ENCODE data around the gene MACO1.
"Not testable (repeated sequence)": the region's sequence is repeated elsewhere in the genome, so short reads cannot be mapped to it uniquely, and the experiment has no call there.

MACO1 gene, protein sequence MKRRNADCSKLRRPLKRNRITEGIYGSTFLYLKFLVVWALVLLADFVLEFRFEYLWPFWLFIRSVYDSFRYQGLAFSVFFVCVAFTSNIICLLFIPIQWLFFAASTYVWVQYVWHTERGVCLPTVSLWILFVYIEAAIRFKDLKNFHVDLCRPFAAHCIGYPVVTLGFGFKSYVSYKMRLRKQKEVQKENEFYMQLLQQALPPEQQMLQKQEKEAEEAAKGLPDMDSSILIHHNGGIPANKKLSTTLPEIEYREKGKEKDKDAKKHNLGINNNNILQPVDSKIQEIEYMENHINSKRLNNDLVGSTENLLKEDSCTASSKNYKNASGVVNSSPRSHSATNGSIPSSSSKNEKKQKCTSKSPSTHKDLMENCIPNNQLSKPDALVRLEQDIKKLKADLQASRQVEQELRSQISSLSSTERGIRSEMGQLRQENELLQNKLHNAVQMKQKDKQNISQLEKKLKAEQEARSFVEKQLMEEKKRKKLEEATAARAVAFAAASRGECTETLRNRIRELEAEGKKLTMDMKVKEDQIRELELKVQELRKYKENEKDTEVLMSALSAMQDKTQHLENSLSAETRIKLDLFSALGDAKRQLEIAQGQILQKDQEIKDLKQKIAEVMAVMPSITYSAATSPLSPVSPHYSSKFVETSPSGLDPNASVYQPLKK

DNA sequence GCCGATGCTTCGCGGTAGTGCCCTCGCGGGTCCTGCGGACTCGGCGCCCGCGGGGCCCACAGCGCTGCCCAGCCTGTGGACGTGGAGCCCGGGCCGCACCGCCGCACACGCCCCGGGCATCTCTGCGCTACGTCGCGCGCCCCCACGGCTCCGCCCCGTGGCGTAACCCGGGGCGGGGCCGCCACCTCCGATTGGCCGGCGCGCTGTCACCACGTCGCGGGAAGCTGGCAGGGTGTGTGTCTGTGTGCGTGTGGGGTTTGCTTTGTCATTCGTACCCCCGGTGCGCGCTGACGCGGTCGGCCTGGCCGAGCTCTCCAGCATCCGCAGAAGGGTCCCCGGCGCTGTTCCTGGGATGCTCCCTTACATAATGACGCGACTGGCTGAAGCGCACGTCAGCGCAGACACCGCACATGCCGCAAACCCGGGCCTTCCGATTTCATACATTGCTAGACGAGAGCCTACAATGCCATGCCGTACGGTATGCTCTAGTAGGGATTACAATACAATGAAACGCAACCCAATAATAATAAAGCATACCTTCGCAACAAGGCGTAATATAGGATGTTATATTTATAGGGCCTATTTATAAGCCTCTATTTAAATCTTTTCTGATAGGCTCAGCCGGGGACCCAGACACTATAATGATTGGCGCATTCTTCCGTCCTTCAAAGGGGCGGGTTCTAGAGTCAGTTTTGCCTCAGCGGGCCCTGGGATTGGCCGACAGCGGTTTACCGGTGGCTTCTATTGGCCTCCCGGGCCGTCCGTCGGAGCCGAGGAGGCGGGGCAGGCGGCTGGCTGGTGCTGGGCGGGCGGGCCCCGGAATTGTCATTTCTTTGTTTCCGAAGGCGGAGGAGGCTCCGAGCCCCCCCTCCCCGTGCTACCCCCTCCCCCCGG lies at the start of gene MACO1:
Gene MACO1 (plus strand): TSS at position 825 of the 894 bp plus-strand sequence. CDS start 202 bp downstream, outside the sequence.
- FAIRE-seq (peak; percentile 87), DNase-seq (ENCODE audit: low spot score) (peak; percentile 87)

DNA sequence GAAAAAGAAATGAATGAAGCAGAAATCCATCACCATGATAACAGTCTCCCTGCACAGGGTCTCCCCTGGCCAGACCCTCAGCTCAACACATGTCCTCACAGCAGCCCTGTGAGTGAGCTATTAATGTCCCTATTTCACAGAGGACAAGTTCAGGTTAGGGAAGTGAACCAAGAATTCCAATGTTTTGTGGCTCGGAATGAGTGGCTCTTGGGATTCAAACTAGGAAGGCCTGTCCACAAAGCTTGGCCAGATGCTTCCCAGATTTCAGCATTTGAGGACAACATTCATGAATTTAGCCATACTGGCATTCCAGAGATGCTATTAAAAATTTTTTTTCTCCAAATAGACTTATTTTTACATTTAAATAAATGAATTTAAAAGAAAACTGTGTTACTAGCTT lies 48.2 kb upstream of the MACO1 start:
- not testable (repeated sequence) for DNase-seq (ENCODE audit: low spot score); FAIRE-seq

DNA sequence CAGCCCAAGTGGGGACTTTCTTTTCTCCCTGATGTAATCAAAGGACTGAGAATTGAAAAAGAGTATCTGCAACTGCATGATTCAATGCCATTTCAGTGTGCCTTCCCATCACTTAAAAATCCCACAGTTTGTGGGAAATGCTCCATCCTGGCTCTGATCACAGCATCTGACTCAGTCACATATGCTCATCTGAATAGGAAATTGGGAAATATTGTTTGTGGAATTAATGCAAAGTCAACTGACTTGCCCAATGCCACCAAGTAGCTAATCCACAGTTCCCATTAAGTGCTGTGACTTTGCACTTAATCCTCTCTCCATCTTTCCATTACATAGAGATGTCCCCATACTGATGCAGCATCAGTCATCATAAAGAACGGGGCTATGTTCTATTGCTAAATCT lies 47.6 kb upstream of the MACO1 start:
- FAIRE-seq: not testable (repeated sequence)

DNA sequence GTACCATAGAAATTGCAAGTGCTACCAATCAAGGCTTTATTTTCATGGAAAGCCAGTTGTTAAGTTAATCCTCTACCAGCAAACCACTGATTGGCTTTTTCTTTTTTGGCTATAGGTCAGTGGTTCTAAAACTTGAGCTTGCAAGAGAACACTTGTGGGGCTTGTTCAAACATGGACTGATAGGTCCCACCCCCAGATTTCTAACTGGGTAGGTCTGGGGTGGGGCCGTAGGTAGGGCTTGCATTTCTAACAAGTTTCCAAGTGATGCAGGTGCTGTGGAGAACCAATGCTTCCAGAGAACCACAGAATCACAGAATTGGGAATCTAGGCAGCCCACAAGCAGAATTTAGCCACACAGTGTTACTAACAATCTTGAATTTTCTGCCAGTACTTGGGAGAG lies 46.8 kb upstream of the MACO1 start:
- not testable (repeated sequence) for DNase-seq (ENCODE audit: low spot score); FAIRE-seq

More for the DNA sequence above, 47.6 kb upstream of the MACO1 start:
- not testable (repeated sequence) for DNase-seq (ENCODE audit: low spot score)

DNA sequence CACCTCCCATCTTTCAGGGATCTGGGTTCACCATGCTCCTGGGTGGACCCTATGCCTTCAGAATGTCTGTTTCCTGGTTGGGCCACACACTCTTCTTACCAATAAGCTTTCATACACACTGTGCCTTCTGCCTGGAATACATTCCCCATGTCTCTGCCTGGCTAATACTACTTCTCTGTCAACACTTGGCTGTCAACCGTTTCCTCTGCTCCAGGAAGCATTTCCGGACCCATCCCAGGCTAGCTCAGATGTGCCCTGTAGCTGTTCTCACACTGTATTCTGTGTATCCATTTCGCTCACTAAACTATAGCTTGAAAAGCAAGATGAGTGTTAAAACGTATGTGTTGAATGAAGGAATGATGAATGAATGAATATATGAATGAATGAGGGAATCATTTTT lies 43.6 kb upstream of the MACO1 start:
- FAIRE-seq; DNase-seq (ENCODE audit: low spot score): not testable (repeated sequence)

DNA sequence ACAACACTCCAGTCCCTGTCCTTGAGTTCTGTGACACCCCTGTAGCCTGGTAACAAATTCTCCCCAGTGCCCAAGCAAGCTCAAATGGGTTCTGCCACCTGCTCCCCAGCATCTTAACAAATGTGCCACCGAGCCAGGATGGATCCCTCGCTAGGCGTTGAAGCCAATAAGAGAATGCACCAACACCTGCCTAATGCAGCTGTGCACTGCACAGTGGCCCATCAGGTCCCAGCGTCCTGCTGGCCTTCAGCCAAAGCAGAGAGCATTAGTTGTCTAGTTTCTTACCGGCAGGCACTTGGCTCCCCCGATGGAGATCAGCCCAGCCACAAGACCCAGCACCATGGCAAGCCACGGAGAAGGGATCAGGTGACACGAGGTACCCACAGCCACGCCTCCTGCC lies 42.0 kb upstream of the MACO1 start:
- FAIRE-seq; DNase-seq (ENCODE audit: low spot score): not testable (repeated sequence)

DNA sequence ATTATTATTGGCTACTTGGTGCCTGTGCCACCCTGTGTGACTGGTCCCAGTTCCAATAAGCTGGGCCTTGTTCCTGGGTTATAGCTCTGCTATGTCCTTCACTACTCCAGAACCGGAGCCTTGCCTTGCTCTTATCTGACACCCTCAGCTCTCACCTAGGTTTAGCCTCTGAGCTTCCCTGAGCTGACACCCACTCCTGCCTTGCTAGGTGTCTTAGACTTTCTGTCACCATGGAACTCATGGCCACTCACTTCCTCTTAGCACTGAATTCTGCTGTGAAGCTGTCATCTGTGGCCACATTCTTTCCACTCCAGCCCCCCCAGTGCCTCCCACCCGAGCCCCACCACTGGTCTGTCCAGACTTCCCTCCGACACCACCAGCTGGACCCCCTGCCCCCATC lies 41.0 kb upstream of the MACO1 start:
- FAIRE-seq; DNase-seq (ENCODE audit: low spot score): not testable (repeated sequence)

DNA sequence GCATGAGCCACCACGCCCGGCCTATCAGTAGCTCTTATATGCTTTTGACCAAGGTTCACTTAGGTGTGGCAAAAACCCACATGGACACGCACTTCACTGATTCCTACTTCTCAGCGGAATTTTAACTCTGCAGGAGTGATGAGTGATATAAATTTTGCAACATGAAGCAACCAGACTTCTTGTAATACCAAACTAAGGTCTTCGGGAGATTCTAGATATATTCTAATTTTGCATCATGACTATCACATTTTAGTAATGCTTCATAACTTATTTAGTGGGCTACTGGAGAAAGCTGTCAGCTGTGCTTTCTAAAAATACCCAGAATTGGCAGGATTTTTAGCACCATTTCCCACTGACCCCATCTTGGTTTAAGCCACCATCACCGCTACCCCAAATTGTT lies 37.9 kb upstream of the MACO1 start:
- no peak for DNase-seq (ENCODE audit: low spot score)
- no peak for FAIRE-seq

DNA sequence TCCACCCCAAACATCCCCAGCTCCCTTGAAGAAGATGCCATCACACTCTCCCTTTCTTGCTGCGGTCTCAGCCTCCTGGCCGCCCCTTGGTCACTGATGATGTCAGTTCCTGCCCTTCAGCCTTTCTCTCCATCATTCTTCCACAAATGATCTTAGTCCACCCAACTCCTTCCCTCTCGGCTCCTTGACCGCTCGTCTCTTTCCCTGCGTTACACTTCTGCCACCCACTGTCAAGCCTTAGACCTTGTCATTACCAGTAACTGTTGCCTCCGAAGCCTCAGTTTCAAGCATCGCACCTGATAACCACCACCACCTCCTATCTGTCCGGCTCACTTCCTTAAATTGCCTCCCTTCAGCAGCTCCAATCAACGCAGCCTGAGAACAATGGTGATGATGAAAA lies 33.1 kb upstream of the MACO1 start:
- DNase-seq (ENCODE audit: low spot score); FAIRE-seq: not testable (repeated sequence)

DNA sequence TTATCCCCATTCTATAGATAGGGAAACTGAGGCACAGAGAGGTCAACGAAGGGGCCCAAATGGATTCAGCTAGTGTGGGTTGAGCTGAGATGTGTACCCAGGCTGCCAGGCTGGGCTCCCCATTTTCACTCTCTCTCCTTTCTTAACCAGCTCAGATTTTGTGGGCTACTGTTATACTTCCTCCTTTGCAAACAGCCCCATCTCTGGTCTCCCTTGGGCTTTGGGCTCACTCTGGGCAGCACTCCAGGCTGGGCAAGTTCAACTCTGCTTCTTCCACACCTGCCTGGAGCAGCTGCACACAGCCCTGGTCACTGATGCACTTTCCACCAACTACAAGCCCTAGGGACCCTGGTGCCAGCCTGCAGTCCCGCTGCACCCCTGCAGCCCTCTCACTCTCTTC lies 32.6 kb upstream of the MACO1 start:
- not testable (repeated sequence) for FAIRE-seq

DNA sequence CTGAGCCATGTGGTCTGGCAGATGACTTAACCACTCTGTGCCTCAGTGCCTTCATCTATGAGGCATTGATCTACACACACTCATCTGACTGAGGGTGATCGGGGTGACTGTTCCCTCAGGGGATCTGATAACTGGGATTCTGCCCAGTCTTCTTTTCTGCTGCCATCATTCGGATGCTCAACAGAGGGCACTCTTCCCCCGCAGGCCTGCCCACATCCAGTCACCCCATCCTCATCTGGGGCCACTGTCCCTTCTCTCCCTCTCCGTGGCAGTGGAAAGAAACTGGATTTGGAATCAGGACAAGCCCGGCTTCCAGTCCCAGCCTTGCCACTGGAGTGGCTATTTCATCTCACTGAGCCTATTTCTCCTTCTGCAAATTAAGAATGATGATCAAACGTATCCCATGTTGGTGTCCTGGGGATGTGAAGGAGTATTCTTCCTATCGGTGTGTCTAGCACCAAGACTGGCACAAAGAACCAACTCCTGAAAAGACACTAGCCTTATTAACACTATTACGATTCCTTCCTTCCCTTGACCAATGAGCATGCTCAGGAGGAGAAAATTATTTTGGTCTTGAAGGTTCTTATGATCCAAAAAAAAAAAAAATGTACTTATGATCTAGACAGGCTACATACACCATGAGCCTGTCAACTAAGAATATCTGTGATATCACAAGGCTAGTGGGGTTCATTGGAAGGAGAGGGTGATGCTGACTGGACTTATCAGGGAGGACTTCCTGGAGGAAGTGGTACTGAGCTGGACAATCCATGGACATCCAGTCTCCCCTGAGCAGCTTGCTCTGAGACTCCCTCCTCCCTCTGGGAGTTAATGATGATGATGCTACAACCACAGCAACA lies 27.5 kb upstream of the MACO1 start:
- FAIRE-seq: not testable (repeated sequence)

More for the DNA sequence above, 32.6 kb upstream of the MACO1 start:
- not testable (repeated sequence) for DNase-seq (ENCODE audit: low spot score)

DNA sequence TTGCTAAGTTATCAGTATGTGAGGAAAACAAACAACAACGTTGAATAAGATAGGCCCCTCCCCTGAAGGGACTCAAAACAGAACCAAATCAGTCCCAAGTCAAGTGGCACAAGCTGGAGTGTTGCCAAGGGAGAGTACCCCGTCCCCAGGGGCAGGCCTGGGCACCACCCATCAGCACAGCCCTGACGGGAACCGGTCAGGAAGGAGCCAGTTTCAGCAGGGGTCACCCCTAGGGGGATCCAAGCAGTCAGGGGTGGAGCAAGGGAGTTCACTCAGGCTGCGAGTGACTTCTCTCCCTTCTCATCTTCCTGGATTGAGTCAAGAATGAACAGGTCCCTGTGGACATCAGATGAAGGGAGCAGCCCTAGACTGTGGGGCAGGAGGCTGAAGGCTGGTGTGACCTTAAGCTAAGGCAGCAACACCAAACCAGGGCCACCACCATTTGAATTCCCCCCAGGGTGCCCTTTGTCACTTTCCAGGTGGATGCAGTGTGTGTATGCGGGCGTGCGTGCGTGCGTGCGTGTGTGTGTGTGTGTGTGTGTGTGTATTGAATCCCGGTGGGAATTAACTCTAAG lies 24.9 kb upstream of the MACO1 start:
- not testable (repeated sequence) for FAIRE-seq; DNase-seq (ENCODE audit: low spot score)

More for the DNA sequence above, 27.5 kb upstream of the MACO1 start:
- DNase-seq (ENCODE audit: low spot score): not testable (repeated sequence)

DNA sequence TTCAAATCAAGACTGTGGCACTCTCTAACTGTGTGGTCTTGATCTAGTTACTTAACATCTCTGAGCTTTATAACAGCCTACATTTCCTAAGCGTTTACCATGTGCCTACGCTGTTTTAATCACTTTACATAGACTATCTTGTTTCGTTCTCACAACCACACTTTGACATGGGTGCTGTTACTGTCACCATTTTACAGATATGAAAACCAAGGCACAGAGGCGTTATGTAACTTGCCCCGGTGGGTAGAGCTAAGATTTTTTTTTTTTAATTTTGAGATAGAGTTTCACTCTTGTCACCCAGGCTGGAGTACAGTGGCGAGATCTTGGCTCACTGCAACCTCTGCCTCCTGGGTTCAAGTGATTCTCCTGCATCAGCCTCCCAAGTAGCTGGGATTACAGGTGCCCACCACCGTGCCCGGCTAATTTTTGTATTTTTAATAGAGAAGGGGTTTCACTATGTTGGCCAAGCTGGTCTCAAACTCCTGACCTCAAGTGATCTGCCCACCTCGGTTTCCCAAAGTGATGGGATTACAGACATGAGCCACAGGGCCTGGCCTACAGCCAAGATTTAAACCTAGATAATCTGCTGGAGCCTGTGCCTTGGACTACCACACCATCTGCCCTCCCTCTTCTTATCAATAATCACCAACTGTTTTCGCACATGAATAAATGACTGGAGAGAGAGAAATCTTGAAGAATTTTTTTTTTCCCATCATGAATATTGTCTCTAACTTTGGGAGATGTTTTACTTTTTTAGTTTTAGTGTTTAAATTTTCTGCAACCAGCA lies 20.9 kb upstream of the MACO1 start:
- not testable (repeated sequence) for FAIRE-seq; DNase-seq (ENCODE audit: low spot score)

DNA sequence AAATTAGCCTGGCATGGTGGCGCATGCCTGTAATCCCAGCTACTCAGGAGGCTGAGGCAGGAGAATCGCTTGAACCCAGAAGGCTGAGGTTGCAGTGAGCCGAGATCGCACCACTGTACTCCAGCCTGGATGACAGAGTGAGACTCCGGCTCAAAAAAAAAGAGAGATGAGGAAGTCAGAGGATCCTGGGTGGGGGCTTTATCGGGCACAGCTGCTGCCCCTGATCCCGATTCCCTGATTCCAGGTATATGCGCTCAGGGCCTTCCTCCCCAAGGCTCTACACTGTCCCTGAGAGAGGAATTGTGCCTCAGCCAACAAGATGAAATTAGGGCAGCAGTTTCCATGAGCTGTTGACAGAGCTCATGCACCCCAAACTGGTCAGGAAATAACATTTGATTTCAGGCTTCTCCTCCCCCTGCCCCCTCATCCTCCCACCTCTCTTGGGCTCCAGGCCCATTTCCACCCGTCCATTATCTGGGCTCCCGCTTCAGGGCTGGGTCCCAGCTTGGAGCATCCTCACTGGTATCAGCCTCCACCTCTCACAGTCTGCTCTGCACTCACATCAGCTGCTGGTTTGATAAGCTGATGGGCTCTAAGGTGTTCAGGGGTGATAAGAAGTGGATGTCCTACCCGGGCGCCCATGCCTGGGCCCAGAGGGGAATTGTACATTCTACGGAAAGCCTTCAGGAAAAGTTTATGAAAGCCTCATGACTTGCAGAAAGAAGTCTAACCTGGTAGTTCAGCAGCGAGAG lies 17.6 kb upstream of the MACO1 start:
- not testable (repeated sequence) for FAIRE-seq

DNA sequence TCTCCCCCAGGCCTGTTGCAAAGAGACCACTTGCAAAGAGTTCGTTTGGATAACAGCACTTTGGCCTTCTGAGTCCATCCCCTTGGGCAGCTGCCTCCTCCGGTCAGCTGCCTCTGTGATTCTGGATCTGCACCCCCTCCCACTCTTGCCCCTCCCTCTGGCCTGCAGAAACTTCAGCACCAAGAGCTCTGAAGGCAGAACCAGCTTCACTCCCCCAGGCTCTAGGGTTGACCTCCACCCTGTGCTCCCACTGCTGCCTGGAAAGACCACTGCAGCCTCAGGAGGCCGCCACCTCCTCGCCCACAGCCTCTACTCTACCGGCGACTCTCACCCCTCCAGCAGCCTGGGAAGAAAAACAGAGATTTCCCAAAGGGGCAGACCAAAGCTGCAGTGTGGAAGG lies 16.5 kb upstream of the MACO1 start:
- not testable (repeated sequence) for DNase-seq (ENCODE audit: low spot score); FAIRE-seq

More for the DNA sequence above, 17.6 kb upstream of the MACO1 start:
- DNase-seq (ENCODE audit: low spot score): not testable (repeated sequence)

DNA sequence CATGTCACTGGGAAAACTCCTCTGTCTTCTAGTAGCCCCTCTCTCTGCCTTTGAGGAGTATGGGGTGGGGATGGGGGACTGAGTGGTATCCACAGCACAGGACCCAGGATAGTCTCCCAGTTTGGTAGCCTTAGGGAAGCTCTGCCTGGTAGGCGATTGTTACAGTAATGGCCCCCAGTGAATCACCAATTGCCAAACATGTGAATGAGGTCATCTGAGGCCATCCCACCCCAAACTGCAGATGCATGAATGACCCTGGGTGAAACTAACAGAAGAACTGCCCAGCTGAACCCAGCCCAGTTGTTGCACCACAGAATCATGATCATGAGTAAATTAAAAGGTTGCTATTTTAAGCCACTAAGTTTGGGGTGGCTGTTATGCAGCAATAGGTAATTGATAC lies 16.1 kb upstream of the MACO1 start:
- DNase-seq (ENCODE audit: low spot score); FAIRE-seq: not testable (repeated sequence)

DNA sequence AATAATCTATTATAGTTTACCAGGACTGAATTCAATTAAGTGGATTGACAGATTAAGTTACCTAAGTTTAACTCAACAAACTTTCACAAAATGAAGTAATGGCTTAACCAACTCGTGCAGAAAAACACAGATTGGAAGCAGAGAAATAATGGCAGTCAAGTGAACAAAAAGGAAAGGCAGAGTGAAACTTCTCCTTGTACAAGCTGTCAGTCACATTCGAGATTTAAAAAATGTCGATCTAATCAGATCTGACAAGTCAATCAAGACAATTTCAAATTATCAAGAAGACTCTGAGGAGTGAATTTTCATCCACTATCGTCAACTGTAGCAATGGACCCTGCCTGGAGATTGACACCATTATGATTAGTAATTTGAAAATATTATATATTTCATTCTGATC lies 13.4 kb upstream of the MACO1 start:
- DNase-seq (ENCODE audit: low spot score); FAIRE-seq: not testable (repeated sequence)

DNA sequence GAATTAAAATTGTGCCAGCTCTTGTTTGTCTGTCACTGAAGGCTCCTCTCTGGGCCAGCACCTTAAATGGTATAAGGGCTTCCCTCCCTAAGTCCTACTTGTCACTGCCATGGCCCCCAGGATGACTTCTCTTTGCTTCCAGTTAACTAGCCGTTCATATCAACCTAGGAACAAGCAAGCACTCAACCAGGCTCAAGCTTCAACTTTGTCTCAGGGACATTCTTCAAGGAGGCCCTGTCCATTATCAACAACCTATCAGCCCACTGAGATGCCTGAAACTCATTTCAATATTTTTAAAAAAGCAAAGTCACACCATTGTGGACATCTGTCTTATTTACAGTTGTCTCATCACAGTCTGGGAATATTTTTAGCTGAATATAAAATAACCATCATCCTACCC lies 11.4 kb upstream of the MACO1 start:
- FAIRE-seq: not testable (repeated sequence)

More for the DNA sequence above, 11.4 kb upstream of the MACO1 start:
- DNase-seq (ENCODE audit: low spot score): not testable (repeated sequence)
